ENCODE results near the gene PTPRN2. TPM values are rescaled to one million over a fixed set of nuclear protein-coding genes. Genes with fewer than 3 reads are reported as not detected.

Gene PTPRN2
- polyA plus RNA-seq, 1 of the 3 experiments (the other 2 are of a cell fraction): 4.0 TPM

DNA sequence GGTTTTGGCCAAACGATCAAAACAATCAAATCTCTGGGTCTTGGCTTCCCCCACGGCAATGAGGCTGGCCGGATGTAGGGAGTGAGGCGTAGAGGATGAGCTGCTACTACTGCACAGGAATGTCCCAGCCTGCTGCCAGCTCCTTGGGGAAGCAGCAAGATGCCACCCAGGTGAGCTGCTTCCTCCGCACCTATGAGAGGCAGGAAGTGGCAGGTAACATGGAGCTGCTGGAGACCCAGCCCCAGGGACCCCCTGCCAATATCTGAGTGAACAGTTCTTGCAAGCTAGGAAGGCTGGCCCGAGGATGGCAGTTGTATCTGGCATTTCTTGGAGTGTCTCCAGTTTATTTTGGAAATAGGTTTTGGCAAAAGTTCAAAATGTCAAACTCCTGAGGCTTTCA, 837.3 kb downstream of the PTPRN2 start:
- ChIA-PET POLR2A (interaction anchor here (0.7 kb wide), 1 partner anchor 31 kb away, joined by 5 read pairs; no protein-coding TSS in a partner anchor), CTCF (interaction anchor here (3.1 kb wide), 1 partner anchor 11 kb away, joined by 13 read pairs; no protein-coding TSS in a partner anchor)
- Histone ChIP-seq H3K9me2 (no peaks in the 10 kb centered on the region), H3K27me3 (ENCODE audit: insufficient read depth) (no peaks in the 10 kb centered on the region), H3K27ac (ENCODE audit: low read depth in 2 of 2, low read length in 1 of 2) (no peak overlapping the region; a peak in 1 of 4 replicates), H3K4me3 (ENCODE audit: low read depth in 2 of 2, low read length in 1 of 2) (no peak overlapping the region), H3K9ac (no peak overlapping the region), H3K79me2 (ENCODE audit: insufficient read depth) (no peaks in the 10 kb centered on the region), H4K20me1 (ENCODE audit: insufficient read depth) (no peaks in the 10 kb centered on the region), H3K4me1 (ENCODE audit: control insufficient read depth in 1 of 2, insufficient read depth in 2 of 2, low read depth in 1 of 2, low read length in 1 of 2) (peaks cover 0 to 43% of the 10 kb centered on the region in 2 experiments; a peak in 1 of 4 replicates), H3K9me3 (peaks cover 6% of the 10 kb centered on the region; the same call in 1 of the 2 replicates), H3K36me3 (replicated peaks in 1 of 2; ENCODE audit: control insufficient read depth in 1 of 2, insufficient read depth in 2 of 2, low read length in 1 of 2) (no peaks in the 10 kb centered on the region), H2AFZ (ENCODE audit: low read depth) (no peak overlapping the region), H3F3A (replicated peaks; ENCODE audit: insufficient read depth) (no peaks in the 10 kb centered on the region), H3K4me2 (no peak overlapping the region)
- 42% methylated on average over 6 of the region's 6 CpGs for WGBS (ENCODE audit: low lambda C conversion rate)
- TF ChIP-seq, protein P1, sequence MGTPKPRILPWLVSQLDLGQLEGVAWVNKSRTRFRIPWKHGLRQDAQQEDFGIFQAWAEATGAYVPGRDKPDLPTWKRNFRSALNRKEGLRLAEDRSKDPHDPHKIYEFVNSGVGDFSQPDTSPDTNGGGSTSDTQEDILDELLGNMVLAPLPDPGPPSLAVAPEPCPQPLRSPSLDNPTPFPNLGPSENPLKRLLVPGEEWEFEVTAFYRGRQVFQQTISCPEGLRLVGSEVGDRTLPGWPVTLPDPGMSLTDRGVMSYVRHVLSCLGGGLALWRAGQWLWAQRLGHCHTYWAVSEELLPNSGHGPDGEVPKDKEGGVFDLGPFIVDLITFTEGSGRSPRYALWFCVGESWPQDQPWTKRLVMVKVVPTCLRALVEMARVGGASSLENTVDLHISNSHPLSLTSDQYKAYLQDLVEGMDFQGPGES (IDR thresholded peaks at IDR 0.05; ENCODE audit: low read depth, low read length): no peak
- no peak for TF ChIP-seq NRF1 (IDR thresholded peaks at IDR 0.05; ENCODE audit: low read depth, low read length)
- no peak for TF ChIP-seq TEAD4 (IDR thresholded peaks at IDR 0.05; ENCODE audit: borderline replicate concordance, insufficient read depth)
- TF ChIP-seq RCOR1 (IDR thresholded peaks at IDR 0.05; ENCODE audit: low read length): no peak
- TF ChIP-seq FOSL2 (IDR thresholded peaks at IDR 0.05; ENCODE audit: borderline replicate concordance, low read depth): no peak
- TF ChIP-seq, protein P2, sequence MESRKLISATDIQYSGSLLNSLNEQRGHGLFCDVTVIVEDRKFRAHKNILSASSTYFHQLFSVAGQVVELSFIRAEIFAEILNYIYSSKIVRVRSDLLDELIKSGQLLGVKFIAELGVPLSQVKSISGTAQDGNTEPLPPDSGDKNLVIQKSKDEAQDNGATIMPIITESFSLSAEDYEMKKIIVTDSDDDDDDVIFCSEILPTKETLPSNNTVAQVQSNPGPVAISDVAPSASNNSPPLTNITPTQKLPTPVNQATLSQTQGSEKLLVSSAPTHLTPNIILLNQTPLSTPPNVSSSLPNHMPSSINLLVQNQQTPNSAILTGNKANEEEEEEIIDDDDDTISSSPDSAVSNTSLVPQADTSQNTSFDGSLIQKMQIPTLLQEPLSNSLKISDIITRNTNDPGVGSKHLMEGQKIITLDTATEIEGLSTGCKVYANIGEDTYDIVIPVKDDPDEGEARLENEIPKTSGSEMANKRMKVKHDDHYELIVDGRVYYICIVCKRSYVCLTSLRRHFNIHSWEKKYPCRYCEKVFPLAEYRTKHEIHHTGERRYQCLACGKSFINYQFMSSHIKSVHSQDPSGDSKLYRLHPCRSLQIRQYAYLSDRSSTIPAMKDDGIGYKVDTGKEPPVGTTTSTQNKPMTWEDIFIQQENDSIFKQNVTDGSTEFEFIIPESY (IDR thresholded peaks at IDR 0.05; ENCODE audit: borderline replicate concordance, low read depth): no peak
- TF ChIP-seq, protein P3, sequence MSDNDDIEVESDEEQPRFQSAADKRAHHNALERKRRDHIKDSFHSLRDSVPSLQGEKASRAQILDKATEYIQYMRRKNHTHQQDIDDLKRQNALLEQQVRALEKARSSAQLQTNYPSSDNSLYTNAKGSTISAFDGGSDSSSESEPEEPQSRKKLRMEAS (IDR thresholded peaks at IDR 0.05; ENCODE audit: low read depth): no peak
- no peak for TF ChIP-seq CHD2 (IDR thresholded peaks at IDR 0.05; ENCODE audit: low read length, partially characterized antibody)
- no peak for TF ChIP-seq GABPA (IDR thresholded peaks at IDR 0.05; ENCODE audit: low read depth)
- no peak for TF ChIP-seq GATA2 (CRISPR knock-in tag; IDR thresholded peaks at IDR 0.05)
- TF ChIP-seq, protein P4, sequence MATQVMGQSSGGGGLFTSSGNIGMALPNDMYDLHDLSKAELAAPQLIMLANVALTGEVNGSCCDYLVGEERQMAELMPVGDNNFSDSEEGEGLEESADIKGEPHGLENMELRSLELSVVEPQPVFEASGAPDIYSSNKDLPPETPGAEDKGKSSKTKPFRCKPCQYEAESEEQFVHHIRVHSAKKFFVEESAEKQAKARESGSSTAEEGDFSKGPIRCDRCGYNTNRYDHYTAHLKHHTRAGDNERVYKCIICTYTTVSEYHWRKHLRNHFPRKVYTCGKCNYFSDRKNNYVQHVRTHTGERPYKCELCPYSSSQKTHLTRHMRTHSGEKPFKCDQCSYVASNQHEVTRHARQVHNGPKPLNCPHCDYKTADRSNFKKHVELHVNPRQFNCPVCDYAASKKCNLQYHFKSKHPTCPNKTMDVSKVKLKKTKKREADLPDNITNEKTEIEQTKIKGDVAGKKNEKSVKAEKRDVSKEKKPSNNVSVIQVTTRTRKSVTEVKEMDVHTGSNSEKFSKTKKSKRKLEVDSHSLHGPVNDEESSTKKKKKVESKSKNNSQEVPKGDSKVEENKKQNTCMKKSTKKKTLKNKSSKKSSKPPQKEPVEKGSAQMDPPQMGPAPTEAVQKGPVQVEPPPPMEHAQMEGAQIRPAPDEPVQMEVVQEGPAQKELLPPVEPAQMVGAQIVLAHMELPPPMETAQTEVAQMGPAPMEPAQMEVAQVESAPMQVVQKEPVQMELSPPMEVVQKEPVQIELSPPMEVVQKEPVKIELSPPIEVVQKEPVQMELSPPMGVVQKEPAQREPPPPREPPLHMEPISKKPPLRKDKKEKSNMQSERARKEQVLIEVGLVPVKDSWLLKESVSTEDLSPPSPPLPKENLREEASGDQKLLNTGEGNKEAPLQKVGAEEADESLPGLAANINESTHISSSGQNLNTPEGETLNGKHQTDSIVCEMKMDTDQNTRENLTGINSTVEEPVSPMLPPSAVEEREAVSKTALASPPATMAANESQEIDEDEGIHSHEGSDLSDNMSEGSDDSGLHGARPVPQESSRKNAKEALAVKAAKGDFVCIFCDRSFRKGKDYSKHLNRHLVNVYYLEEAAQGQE (IDR thresholded peaks at IDR 0.05; ENCODE audit: low read depth, low read length): no peak
- no peak for TF ChIP-seq SMC3 (IDR thresholded peaks at IDR 0.05; ENCODE audit: low read depth, low read length)
- TF ChIP-seq MEF2A (IDR thresholded peaks at IDR 0.05; ENCODE audit: borderline replicate concordance, low read depth): no peak
- TF ChIP-seq EP300 (IDR thresholded peaks at IDR 0.05; ENCODE audit: borderline replicate concordance in 1 of 2, low read depth in 1 of 2, low read length in 1 of 2): no peak
- TF ChIP-seq JUND (IDR thresholded peaks at IDR 0.05): no peak
- no peak for TF ChIP-seq TAF1 (IDR thresholded peaks at IDR 0.05; ENCODE audit: borderline replicate concordance, low read depth, low read length)
- TF ChIP-seq, protein P5, sequence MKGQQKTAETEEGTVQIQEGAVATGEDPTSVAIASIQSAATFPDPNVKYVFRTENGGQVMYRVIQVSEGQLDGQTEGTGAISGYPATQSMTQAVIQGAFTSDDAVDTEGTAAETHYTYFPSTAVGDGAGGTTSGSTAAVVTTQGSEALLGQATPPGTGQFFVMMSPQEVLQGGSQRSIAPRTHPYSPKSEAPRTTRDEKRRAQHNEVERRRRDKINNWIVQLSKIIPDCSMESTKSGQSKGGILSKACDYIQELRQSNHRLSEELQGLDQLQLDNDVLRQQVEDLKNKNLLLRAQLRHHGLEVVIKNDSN (IDR thresholded peaks at IDR 0.05; ENCODE audit: borderline replicate concordance, low read depth): no peak
- no peak for TF ChIP-seq ELF1 (IDR thresholded peaks at IDR 0.05)
- no peak for TF ChIP-seq YY1 (IDR thresholded peaks at IDR 0.05; ENCODE audit: low read depth)
- no peak for DNase-seq
